ENCODE data around the gene NBEAL2. TPM values are rescaled to one million over a fixed set of nuclear protein-coding genes. Genes with fewer than 3 reads are reported as not detected.

Gene NBEAL2
- total RNA-seq, 1 donor from 2014 or later = 20.0 TPM

DNA sequence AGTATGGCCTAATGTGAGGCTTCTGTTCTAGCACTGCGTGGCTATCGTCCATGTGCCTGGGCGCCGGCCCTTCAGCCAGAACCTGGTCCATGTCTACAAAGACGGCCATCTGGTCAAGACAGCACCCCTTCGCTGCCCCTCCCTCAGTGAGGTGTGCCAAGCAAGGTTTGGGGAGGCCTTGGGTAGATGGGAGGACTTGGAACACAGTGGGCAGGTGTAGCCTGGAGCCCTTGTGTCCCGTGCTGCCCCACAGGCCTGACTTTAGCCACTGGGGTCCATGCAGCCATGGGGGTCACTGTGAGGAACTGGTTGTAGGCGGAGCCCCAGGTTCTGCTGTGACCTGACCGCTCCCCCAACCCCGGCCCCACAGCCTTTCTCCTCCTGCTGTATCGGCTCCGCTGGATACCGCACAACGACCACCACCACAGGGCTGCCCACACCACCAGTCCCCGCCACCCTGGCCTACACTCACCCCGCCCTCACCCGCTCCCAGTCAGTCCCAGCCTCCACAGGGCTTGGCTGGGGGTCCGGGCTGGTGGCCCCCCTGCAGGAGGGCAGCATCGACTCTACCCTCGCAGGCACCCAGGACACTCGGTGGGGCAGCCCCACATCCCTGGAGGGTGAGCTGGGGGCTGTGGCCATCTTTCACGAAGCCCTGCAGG, 16.6 kb downstream of the NBEAL2 start:
- peaks cover 57% of the 10 kb centered on the region for H3K36me3 ChIP-seq (ENCODE audit: control insufficient read depth, insufficient read depth, low read length)

DNA sequence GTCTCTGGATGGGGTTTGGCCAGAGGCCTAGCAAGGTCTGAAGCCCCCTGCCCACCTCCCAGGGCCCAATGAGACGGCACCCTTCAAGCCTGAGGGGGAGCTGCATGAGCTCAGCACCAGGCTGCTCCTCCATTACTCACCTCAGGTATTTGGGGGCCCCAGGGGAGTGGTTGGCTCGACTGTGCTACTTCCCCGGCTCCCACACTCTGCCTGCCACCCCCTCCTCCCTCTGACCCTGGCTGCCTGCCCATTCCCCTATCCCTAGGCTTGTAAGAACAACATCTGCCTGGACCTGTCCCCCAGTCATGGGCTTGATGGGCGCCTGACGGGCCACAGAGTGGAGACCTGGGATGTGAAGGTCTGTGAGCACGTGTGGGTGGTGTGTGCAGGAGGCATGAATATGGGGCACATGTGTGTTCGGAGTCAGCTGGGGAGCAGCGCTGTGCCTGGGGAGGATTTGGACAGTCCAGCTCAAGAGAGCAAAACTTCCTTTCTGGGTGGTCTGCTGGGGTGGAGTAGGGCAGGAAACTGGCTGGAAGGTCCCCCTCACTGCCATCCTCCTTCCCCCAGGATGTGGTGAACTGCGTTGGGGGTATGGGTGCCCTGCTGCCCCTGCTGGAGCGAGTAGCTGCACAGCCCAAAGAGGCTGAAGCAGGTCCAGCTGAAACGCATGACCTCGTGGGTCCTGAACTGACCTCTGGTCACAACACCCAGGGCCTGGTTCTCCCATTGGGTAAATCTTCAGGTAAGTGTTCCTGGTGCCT, 17.4 kb downstream of the NBEAL2 start:
- FAIRE-seq (no peak), DNase-seq (ENCODE audit: low read depth) (peak; percentile 50)
- Histone ChIP-seq H3K27me3 (ENCODE audit: control insufficient read depth, insufficient read depth, low read length) (no peaks in the 10 kb centered on the region), H3K36me3 (ENCODE audit: control insufficient read depth, insufficient read depth, low read length) (peaks cover 60% of the 10 kb centered on the region), H3K4me3 (ENCODE audit: low read depth, low read length) (no peak overlapping the region)
- TF ChIP-seq, protein P1, sequence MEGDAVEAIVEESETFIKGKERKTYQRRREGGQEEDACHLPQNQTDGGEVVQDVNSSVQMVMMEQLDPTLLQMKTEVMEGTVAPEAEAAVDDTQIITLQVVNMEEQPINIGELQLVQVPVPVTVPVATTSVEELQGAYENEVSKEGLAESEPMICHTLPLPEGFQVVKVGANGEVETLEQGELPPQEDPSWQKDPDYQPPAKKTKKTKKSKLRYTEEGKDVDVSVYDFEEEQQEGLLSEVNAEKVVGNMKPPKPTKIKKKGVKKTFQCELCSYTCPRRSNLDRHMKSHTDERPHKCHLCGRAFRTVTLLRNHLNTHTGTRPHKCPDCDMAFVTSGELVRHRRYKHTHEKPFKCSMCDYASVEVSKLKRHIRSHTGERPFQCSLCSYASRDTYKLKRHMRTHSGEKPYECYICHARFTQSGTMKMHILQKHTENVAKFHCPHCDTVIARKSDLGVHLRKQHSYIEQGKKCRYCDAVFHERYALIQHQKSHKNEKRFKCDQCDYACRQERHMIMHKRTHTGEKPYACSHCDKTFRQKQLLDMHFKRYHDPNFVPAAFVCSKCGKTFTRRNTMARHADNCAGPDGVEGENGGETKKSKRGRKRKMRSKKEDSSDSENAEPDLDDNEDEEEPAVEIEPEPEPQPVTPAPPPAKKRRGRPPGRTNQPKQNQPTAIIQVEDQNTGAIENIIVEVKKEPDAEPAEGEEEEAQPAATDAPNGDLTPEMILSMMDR (IDR thresholded peaks at IDR 0.05; ENCODE audit: insufficient read depth, low read length, severe bottlenecking) = no peak

More for the DNA sequence above, 16.6 kb downstream of the NBEAL2 start:
- Histone ChIP-seq H3K27me3 (ENCODE audit: control insufficient read depth, insufficient read depth, low read length) (no peaks in the 10 kb centered on the region), H3K4me3 (ENCODE audit: low read depth, low read length) (no peak overlapping the region)
- DNase-seq (ENCODE audit: low read depth) (no peak), FAIRE-seq (peak; percentile 55)
- TF ChIP-seq, protein P1 (IDR thresholded peaks at IDR 0.05; ENCODE audit: insufficient read depth, low read length, severe bottlenecking) = no peak

DNA sequence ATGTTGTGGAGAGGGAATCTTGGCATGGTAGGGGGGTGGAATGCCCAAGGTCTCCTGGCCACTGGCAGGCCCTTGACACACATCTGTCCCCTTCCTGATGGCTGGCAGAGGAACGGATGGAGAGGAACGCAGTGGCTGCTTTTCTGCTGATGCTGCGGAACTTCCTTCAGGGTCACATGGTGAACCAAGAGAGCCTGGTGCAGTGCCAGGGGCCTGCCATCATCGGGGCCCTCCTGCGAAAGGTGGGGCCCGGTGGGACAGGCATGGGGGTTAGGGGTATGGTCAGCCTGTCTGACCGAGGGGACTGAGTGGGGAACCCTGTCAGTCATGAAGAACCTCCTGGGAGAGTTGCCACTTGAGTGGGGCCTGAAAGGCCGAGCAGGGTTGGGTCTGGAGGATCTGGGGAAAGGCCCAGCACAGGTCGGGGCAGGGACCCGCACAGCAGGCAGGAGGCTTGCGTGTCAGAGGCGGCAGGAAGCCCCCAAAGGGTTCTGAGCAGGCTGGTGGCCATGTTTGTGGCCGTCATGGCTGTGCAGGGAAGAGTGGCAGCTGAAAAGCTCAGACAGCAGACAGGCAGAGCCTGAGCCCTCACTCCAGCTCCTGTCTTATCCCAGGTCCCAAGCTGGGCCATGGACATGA, 18.1 kb downstream of the NBEAL2 start:
- H3K27me3 ChIP-seq (ENCODE audit: control insufficient read depth, insufficient read depth, low read length) = no peaks in the 10 kb centered on the region
- peaks cover 62% of the 10 kb centered on the region for H3K36me3 ChIP-seq (ENCODE audit: control insufficient read depth, insufficient read depth, low read length)
- TF ChIP-seq, protein P1 (IDR thresholded peaks at IDR 0.05; ENCODE audit: insufficient read depth, low read length, severe bottlenecking) = no peak
- no peak overlapping the region for H3K4me3 ChIP-seq (ENCODE audit: low read depth, low read length)
- DNase-seq (ENCODE audit: low read depth) (no peak), FAIRE-seq (no peak)

DNA sequence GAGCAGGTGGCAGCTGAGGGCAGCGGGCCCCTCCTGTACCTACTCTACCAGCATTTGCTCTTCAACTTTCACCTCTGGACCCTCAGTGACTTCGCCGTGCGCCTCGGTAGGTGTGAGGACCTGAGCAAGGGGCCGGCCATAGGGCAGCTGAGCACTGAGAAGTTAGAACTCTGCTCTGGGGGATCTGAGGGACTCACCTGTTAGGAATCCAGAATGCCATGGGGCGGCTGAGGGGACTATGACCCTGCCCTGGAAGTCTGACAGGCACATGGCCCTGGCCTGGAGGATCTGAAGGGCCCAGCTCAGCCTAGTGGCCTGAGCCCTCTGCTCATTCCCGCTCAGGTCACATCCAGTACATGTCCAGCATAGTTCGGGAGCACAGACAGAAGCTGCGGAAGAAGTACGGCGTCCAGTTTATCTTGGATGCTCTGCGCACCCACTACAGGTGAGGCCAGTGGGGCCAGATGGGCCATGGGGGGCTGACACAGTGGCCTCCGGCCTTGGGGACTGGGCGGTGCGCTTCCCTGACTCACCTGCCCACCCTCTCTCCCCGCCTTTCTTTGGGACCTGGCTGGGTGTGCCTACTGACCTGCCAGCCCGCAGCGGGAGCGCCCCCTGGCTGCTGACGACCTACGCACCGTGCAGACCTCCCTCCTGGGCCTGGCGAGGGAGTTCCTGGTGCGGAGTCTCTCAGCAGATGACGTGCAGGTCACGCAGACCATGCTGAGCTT, 18.8 kb downstream of the NBEAL2 start:
- no peaks in the 10 kb centered on the region for H3K27me3 ChIP-seq (ENCODE audit: control insufficient read depth, insufficient read depth, low read length)
- H3K36me3 ChIP-seq (ENCODE audit: control insufficient read depth, insufficient read depth, low read length) = peaks cover 65% of the 10 kb centered on the region
- TF ChIP-seq, protein P1 (IDR thresholded peaks at IDR 0.05; ENCODE audit: insufficient read depth, low read length, severe bottlenecking) = peak; percentile 97
- DNase-seq (ENCODE audit: low read depth) = peak; percentile 69
- no peak overlapping the region for H3K4me3 ChIP-seq (ENCODE audit: low read depth, low read length)
- FAIRE-seq = no peak

DNA sequence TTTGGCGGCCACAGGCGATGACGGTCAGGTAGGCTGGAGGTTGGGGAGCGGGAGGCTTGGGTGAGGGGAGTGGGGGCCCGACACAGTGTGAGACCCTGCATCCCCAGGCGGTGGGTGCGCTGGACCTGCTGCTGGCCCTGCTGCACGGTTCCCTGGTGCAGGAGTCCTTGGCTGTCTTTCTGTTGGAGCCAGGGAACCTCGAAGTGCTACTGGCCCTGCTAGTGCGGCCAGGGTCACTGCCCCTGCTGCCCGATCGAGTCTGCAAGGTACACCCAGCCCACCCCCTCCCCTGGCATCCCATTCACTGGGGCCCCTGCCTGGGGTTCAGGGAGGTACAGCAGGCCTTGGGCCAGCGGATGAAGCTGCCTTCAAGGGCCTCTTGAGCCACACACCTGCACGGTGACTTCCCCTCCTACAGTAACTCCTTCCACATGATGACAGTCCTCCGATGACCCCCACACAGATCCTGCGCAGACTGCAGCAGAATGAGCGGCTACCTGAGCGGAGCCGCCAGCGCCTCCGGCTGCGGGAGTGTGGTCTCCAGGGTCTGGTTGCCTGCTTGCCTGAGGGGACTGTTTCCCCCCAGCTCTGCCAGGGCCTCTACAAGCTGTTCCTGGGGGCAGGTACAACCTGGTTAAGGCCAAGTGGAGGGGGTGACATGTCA, 19.5 kb downstream of the NBEAL2 start:
- FAIRE-seq (no peak), DNase-seq (ENCODE audit: low read depth) (no peak)
- H3K4me3 ChIP-seq (ENCODE audit: low read depth, low read length) = no peak overlapping the region
- peaks cover 69% of the 10 kb centered on the region for H3K36me3 ChIP-seq (ENCODE audit: control insufficient read depth, insufficient read depth, low read length)
- H3K27me3 ChIP-seq (ENCODE audit: control insufficient read depth, insufficient read depth, low read length) = no peaks in the 10 kb centered on the region
- TF ChIP-seq, protein P1 (IDR thresholded peaks at IDR 0.05; ENCODE audit: insufficient read depth, low read length, severe bottlenecking) = no peak

All from bronchial epithelial cell (primary cell).